Measurements from ENCODE around the gene ARHGAP21.

Gene ARHGAP21

DNA sequence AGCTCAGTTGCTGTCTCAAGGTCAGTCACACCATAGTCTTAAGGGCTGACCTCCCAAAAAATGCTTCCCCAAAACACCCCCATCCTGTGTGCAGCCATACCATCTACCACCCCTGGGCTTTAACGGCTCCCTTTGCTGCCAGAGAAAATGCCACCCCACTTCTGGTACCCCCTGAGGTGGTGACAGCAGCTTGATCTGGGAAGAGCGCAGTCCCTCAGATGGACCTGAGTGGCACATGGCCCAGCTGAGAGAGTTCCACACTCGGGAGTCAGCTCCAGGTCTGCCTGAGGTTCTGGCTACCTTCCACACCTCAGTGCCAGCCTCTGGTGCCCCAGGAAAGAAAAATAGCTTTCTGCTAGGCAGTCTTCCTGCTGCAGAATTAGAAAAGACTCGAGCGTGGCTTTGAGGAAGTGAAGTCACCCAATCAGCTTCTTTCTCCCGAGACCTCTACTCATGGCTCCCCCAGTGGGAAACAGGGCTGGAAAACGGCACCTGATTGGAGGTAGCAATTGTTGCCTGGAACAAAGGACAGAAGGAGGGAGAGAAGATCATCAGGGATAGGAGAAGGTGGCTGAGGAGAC is 151.7 kb downstream of the ARHGAP21 start:
- no peak for DNase-seq

DNA sequence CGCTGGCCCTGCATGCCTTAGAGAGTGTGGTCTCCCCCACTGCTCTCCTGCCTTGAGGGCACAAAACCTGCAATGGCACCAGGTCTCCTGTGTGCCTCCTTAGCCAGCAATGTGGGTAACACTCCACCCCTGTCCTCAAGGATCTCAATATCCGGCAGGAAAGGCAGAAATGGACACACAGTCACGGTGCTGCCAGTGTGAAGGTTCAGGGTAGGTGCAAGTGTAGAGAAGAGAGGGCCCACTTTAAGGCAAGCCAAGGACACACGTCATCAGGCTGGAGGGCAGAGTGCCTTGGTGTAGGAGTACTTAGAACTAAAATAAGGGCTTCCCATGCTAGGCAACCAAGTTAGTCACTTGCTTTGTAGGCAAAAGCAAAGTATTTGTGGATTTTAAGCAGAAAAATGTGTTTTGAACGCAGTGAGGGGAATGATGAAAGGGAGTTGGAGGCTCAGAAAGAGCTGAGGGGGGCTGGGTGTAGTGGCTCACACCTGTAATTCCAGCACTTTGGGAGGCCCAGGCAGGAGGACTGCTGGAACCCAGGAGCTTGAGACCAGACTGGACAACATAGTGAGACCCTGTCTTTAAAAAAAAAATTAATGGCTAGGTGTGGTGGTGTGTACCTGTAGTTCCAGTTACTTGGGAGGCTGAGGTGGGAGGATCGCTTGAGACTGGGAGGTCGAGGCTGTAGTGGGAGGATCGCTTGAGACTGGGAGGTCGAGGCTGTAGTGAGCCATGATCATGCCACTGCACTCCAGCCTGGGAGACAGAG is 152.8 kb downstream of the ARHGAP21 start:
- DNase-seq, result no peak

DNA sequence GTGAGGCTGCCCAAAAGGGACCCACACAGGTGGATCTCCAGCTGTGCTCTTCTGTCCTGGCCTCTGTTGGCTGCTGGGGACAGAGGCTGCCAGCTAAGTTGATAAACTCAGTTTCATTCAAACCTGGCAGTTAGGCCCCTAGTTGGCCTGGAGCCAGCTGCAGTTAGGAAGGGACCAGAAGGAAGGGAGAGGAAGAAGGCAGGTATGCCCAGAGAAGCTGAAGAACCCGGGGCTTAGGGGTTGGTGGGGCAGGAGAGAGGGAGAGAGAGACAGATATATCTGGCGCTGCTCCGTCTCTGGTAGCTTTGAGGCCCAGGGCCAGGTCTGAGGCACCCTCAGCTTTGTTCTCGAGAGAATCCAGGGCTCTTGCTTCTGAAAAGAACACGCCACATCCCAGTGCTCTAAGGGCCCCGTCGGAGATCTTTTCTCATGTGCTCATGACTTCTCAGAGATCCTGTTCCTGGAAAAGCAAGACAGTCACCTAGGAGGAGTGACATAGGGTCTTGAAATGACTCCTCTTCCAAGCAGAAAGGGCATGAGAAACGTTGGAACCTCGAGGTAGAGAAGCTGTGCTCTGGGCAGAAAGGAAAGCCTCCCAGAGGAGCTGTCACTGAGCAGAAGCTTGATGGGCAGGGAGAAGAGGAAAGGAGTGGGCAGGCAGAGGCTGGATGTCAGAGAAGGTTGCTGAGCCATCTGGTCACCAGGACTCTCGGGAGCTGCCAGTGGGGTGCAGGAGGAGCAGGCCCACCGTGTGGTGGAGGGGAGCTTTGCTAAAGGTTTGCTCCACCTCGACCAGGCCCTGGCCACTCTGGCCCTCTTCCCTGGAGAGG is 153.6 kb downstream of the ARHGAP21 start:
- DNase-seq, result no peak

DNA sequence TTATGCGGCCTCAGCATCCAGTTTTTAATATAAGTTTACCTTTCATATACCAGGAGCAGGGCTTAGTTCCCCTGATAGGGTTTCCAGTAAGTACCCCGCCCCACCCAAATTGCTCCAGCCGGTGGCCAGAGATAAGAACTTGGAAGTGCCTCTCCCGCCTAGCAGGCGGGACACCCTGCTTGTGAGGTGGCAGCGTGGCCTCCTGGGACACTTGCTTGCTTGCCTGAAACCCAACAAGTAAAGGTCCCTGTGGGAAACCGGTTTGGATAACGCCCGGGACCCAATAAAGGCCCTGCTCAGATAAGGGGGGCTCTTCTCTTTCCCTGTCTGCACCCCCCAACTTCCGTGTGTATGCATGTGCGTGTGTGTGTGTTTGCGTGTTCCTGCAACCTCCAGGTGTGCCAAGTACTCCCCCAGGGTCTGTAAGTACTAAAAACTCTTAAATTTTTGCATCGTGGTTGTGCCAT is 154.3 kb downstream of the ARHGAP21 start:
- no peak for DNase-seq

DNA sequence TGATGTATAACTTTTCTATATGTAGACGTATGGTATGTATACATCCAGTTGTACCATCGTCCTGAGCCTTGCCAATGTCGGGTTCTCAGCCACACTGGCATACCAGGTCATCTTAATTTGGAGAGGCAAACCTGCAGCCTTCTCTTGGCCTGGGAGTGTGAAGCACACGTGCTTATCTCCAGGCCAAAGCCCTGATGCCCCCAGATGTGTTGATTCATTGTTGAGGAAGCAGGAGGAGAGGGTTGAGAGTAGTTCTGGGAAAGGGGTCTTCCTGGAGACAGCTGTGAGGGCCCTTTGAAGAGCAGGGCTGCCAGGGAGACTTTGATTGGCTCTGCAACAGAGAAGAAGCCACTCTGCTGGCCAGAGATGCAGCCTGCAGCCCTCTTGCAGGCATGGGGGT is 155.6 kb downstream of the ARHGAP21 start:
- DNase-seq, result no peak

DNA sequence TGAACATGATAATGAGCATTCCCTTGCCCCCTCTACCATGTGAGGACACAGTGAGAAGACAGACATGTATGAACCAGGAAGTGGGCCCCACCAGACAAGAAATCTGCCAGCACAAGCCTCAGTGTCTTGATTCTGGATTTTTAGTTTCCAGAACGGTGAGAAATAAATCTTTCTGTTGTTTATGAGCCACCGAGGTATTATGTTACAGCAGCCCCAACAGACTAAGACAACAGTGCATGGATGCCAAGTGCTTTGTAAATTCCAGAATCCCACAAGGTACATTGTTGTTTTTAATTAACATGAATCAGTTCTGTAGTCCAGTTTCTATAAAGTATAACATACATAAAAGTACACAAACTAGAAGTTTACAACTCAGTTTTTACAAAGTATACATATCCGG is 162.2 kb downstream of the ARHGAP21 start:
- DNase-seq, result no peak

DNA sequence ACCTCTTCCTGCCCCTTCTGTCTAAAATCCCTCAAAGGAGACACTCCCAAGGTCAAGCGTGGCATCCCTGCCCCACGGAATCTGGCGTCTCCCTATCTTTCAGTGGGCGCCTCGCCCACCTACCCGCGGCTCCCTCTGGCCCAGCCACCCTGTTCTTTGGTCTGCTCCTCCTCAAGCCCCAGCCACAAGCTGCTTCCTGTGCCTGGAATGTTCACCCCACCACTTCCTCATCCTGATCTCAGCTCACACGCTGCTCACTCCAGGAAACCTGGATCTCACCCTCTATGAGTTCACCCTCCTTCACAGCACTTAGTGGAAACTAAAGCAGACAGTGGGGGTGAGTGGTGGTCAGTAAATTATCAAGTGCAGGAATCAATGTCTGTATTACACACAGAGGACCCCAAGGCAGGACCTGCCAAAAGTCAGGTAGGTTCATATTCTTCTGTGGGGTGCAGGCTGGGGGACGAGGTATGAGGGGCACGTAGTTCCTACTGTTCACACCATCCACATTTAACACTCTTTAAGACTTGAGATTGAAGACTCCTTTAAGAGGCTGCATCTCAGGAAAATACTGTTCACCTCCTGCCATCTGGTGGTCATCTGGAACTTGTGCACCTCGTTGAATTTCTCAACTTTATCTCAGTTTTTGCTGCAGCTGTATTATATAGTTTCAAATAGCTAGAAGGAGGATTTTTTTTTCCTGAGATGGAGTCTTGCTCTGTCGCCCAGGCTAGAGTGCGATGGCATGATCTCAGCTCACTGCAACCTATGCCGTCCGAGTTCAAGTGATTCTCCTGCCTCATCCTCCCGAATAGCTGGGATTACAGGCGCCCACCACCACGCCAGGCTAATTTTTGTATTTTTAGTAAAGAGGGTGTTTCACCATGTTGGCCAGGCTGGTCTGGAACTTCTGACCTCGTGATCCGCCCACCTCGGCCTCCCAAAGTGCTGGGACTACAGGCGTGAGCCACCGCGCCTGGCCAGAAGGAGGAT is 166.6 kb downstream of the ARHGAP21 start:
- peak; percentile 17 to 35 for DNase-seq

DNA sequence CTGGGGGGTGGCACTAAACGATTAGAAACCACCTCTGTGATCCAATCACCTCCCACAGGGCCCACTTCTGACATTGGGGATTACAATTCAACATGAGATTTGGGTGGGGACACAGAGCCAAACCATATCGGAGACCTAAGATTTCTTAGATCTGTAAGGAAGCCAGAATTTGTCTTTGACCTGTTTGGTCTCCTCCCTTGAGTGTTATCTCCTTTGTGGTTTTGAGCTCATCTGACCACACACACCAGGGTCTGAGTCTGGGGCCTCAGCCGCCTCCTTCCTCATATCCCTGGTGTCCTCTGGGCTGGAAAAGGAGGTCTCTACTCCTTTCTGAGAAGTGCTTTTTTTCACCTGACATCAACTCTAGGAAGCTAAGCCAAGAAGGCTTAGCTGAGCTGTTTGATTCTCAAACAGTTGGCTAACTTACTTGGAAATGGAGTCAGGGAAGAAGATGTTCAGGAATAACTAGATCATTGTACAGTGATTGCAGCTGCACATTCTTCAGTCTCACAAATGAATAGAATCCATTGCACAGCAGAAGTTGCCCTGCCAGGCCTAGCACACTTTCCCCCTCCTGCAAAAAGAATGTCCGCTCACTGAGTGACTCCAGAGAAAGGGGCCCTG is 167.4 kb downstream of the ARHGAP21 start:
- DNase-seq, result no peak

DNA sequence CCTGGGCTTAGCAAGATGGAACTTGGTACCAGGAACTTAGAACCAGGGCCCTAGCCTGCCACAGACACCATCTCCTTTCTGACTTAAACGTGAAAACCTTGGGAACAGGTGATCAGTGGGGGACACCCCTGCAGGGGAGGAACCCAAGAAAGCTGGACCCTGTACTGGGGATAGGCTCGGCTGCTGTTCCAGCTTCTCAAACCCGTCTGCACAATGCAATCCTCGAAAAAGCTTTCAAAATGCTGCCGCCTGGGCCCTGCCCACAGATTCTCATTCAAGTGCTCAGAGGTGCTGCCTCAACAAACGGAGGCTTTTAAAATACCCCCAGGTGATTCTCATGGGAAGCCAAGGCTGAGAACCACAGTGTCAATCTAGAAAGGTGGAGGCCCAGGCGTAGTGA is 169.7 kb downstream of the ARHGAP21 start:
- no peak for DNase-seq

DNA sequence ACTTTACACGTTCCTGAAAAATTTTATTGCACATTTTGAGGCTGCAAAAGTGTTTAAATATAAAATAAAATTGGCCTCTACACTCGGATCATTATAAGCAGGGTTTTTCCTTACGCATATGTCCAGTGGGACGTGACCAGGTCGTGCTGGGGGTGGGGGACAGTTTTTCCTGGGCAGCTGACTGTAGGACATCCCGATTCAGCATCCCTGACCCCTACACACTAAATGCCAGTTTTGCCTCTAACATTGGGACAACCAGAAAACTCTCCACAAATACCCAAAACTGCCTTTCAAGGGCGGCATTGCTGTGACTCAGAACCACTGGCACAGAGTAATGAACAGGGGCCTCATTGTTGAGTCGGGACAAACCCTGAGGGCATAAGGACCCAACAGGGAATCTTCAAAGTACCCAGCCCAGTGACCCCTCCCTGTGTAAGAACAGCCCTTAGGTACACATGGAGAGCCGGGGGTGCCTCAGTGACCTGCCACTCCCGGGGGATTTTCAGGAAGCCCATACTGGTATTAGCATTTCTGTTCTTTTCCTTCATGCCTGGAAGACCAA is 170.6 kb downstream of the ARHGAP21 start:
- no peak for DNase-seq

DNA sequence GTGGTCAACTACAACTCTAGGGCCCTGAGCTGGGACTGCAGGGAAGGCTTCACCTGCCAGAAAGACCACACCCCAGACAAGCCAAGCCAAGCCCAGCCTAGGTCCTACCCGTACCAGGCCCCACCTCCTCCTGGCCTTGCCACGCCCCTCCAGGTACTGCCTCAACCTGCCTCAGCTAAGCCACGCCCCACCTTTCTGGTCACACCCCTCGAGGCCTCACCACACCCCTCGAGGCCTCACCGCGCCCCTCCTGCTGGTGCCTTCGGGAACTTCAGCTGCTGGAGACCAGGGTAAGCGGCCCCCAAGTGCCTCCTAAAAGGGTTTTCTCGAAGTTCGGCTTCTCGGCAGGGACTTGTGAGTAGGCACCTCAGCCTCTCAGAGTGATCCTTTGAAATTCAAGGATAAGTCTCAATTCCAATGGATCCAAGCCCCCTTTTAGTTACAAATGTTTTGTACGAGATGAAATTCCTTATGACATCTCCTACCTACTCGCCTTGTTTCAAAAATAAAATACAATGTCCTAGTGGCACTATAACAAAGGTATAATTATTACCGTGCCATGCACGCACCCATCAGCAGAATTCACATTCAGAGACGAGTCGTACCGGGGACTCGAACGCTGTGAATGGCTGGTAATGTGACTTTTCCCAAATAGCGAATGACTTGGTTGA is 171.2 kb downstream of the ARHGAP21 start:
- DNase-seq, result no peak

DNA sequence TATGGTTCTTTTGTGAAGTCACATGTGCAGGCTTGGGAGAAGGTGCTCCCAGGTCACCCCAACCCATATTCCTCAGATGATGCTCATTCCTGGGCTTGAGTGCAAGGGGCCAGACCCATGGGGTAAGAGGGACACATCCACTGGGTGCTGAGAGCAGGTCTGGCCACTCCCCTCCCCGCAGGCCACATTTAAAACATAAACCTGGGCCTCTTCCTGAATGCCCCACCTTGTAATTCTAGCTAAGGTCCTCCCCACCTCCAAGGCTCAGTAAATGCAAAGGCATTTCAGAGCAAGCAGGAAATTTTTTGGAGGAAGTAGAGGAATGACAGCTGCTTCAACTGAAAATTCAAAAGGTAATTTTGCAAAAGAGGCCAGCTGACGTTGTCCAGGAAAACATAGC is 172.5 kb downstream of the ARHGAP21 start:
- DNase-seq, result no peak

DNA sequence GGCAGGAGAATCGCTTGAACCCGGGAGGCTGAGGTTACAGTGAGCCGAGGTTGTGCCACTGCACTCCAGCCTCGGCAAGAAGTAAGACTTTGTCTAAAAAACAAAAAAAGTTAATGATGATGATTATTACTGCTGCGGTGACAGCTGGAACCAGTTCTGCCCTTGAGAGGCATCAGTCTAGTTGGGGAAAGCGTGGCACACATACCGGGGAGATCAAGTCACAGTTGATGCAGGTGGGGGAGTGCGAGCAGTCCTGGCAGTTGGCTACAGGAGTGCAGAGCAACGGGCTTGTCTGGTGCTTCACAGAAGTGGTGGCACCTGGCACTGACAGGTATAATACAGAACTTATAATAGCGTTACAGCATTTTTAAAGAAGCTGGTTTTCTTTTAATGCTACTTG is 173.0 kb downstream of the ARHGAP21 start:
- DNase-seq, result no peak

DNA sequence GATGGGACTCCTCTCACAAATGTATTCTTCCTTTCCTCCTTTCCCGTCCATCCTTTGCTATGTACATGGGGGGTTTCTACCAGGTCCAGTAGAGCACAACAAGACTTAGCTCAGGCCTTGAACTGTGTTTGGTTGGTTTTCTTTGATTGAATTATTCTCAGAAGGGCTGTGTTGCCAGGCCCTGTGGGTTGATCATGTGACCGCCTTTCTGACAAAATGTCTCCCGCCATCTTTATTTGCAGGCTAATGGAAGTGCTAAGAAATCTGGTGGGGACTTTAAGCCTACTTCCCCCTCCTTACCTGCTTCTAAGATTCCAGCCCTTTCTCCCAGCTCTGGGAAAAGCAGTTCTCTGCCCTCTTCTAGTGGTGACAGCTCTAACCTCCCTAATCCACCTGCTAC is 178.1 kb downstream of the ARHGAP21 start:
- no peak for DNase-seq

DNA sequence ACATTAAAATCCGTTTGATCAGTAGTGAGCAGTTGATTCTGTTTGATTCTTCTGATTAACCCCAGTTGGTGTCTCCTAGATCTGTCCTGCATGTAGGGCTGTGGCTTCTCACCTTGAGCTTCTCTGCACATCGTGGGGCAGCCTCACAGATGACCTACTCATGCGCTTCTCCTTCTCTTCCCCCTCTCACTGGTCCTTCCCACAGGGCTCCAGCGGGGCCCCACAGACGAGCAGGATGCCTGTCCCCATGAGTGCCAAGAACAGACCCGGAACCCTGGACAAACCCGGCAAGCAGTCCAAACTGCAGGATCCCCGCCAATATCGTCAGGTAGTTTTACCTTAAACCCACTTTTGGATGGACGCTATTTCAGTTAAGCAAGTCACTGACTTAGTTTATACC is 178.9 kb downstream of the ARHGAP21 start:
- no peak for DNase-seq

DNA sequence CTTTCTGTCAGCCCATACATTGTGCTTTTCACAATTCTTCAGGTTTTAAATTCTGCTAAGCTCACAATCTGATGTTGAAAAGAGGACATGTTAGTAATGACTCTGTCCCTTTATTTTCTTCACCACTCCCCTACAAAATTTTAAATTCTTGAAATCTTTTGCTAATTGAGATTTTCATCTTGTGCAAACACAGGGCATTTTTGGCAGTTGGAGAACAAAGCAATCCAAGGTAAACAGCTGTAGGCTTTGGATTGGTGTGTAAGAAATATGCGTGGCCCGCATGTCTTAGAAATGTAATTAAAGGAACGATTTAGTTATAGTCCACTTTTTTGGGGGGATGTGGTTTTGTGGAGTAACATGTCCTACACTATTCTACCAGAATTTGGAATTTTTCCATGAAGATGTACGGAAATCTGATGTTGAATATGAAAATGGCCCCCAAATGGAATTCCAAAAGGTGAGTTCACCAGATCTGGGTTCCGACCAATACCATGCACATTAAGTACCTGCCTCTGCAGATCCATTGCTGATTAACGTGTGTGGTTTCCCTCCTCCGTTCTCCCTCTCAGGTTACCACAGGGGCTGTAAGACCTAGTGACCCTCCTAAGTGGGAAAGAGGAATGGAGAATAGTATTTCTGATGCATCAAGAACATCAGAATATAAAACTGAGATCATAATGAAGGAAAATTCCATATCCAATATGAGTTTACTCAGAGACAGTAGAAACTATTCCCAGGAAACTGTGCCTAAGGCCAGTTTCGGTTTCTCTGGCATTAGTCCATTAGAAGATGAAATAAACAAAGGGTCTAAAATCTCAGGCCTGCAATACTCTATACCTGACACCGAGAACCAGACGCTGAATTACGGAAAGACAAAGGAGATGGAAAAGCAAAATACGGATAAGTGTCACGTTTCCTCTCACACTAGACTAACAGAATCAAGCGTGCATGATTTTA is 181.1 kb downstream of the ARHGAP21 start:
- no peak for DNase-seq

DNA sequence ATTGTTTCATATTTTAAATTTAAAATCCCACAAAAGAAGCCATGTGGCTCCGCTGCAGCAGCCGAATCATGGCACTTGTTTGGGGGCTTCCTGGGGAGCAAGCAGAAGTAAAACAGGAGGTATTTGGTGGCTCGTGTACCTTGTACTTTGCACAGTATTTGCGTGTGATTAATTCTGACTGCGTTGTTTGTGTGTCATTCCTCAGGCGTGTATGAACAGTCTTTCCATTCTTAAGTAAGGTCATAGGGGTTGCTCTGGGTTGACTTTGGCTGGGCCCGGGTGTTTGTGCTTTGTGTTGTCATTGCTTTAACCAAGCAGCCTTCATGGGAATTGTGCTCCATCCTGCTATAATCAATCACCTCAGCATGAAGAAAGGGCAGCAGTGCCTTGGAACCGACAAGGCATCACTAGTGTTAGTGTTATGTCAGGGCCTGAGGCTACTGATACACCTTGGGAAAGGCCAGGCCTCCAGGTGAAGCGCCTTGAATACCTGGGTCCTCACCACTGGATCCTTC is 182.4 kb downstream of the ARHGAP21 start:
- no peak for DNase-seq

DNA sequence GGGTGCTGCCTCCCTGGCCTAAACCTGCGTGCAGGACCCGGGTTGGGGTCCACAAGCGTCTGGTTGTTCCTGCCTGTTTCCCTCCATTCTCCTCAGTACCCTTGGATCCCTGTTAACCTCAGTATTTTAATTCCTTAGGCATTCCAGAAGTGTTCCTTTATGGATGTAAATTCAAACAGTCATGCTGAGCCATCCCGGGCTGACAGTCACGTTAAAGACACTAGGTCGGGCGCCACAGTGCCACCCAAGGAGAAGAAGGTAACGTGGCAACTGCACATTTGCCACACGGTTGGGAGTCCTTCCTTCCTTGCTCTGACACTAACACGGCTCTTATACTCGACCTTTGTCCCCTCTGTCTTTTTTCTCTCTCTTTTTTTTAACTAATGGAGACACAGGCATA is 187.1 kb downstream of the ARHGAP21 start:
- DNase-seq, result no peak

DNA sequence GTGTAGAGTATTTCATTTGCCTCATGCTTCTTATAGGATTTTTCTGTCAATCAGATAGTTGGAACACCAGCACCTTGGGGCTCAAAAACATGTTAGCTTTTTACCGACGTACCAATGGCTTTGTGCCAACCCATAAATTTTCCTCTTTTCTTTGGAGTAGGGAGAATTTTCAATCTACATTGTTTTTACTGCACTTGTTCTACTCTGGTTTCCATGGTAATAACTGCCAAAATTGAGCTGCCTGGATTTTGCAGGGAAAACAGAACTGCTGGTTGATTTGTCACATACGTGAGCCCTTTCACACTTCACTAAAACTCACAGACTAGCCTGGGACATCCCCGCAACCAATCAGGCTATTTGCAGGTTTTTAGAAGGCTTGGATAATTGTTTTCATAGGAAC is 189.7 kb downstream of the ARHGAP21 start:
- no peak for DNase-seq

All from inflammatory macrophage treated with lipopolysaccharide for 1 hour (primary cell).